RCC 7860 (cell line): Measurements from ENCODE around the gene ABHD16B.
A peak's percentile ranks its signal among the peaks of the same experiment; 100 is the strongest.

Source experiments
- DNase-seq: peaks from one replicate; pipeline ENCODE4 v3.0.0-alpha.2; 2015; ENCODE audit warnings: low spot score
- FAIRE-seq: peaks from 2 replicates; lab custom pipeline; 2012; peaks lifted over from hg19 to GRCh38; lab: Jason Lieb, UNC

Gene ABHD16B

GRCh38 chr20:63861365-63861934 lies at the start of gene ABHD16B:
TSS of gene ABHD16B (plus strand) at chr20:63861498. CDS start at chr20:63861541, 43 bp downstream.
- no peak for DNase-seq
- FAIRE-seq: no peak

GRCh38 chr20:63814891-63815614 lies 46.2 kb upstream of the ABHD16B start:
- DNase-seq: no peak
- FAIRE-seq: no peak

GRCh38 chr20:63815615-63816253 lies 45.6 kb upstream of the ABHD16B start:
- FAIRE-seq: no peak
- DNase-seq: no peak

- FAIRE-seq (no peak), DNase-seq (no peak)
Observed at GRCh38 chr20:63819224-63819921, 41.9 kb upstream of the ABHD16B start.

- DNase-seq (no peak), FAIRE-seq (no peak)
Observed at GRCh38 chr20:63821811-63822210, 39.5 kb upstream of the ABHD16B start.

- no peak for DNase-seq
- FAIRE-seq: no peak
Observed at GRCh38 chr20:63822276-63822696, 39.0 kb upstream of the ABHD16B start.

GRCh38 chr20:63823691-63824311 lies 37.5 kb upstream of the ABHD16B start:
- no peak for FAIRE-seq
- no peak for DNase-seq

GRCh38 chr20:63825331-63826118 lies 35.8 kb upstream of the ABHD16B start:
- FAIRE-seq: no peak
- no peak for DNase-seq

- FAIRE-seq: no peak
- peak; percentile 10 for DNase-seq
Observed at GRCh38 chr20:63826753-63827152, 34.5 kb upstream of the ABHD16B start.

GRCh38 chr20:63828124-63828523 lies 33.2 kb upstream of the ABHD16B start:
- DNase-seq (no peak), FAIRE-seq (no peak)

- FAIRE-seq: no peak
Observed at GRCh38 chr20:63828545-63828944, 32.8 kb upstream of the ABHD16B start.

GRCh38 chr20:63828951-63829350 lies 32.3 kb upstream of the ABHD16B start:
- DNase-seq (no peak), FAIRE-seq (no peak)

More at GRCh38 chr20:63828545-63828944, 32.8 kb upstream of the ABHD16B start:
- DNase-seq: no peak

- DNase-seq (no peak), FAIRE-seq (no peak)
Observed at GRCh38 chr20:63829603-63829944, 31.7 kb upstream of the ABHD16B start.

- DNase-seq (no peak), FAIRE-seq (no peak)
Observed at GRCh38 chr20:63829945-63830835, 31.1 kb upstream of the ABHD16B start.

- no peak for FAIRE-seq
- peak; percentile 7 for DNase-seq
Observed at GRCh38 chr20:63830841-63831588, 30.3 kb upstream of the ABHD16B start, which contains the start of gene ZBTB46. TSS of gene ZBTB46 (minus strand) at chr20:63831264. CDS start at chr20:63790757, 40,507 bp downstream.

GRCh38 chr20:63831646-63831992 lies 29.7 kb upstream of the ABHD16B start:
- DNase-seq: no peak

GRCh38 chr20:63831993-63832686 lies 29.2 kb upstream of the ABHD16B start:
- FAIRE-seq (no peak), DNase-seq (no peak)

More at GRCh38 chr20:63831646-63831992, 29.7 kb upstream of the ABHD16B start:
- no peak for FAIRE-seq
